ENCODE measurements around the gene TMEM129. TPM values are rescaled to one million over a fixed set of nuclear protein-coding genes. Genes with fewer than 3 reads are reported as not detected.

Gene TMEM129
- total and polyA plus RNA-seq, 10 of the 15 experiments (the other 5 are each of a cell fraction or from before 2014, with no cell fraction given) = 0.19 to 24.9 (median 13.2) TPM

- BruUV-seq (replicated peaks) = no TSS peak
- no peaks in the 10 kb centered on the region for H3K4me1 ChIP-seq (ENCODE audit: control insufficient read depth, insufficient read depth, low read length)
- intact Hi-C loops (cut with micrococcal nuclease; ENCODE audit: unreplicated experiment) (no loop called here), in situ Hi-C loops (cut with MboI) (no loop called here)
- H2AFZ ChIP-seq (ENCODE audit: control insufficient read depth, low read depth, low read length) = no peak overlapping the region
- H3K79me2 ChIP-seq (ENCODE audit: control insufficient read depth, insufficient read depth, low read length) = no peaks in the 10 kb centered on the region
- ATAC-seq (no peak), DNase-seq (ENCODE audit: low read depth, low spot score) (no peak), FAIRE-seq (no peak)
- no peak for TF ChIP-seq RAD21 (IDR thresholded peaks at IDR 0.05; ENCODE audit: insufficient read depth, low read depth, low read length)
- TF ChIP-seq, protein P1, sequence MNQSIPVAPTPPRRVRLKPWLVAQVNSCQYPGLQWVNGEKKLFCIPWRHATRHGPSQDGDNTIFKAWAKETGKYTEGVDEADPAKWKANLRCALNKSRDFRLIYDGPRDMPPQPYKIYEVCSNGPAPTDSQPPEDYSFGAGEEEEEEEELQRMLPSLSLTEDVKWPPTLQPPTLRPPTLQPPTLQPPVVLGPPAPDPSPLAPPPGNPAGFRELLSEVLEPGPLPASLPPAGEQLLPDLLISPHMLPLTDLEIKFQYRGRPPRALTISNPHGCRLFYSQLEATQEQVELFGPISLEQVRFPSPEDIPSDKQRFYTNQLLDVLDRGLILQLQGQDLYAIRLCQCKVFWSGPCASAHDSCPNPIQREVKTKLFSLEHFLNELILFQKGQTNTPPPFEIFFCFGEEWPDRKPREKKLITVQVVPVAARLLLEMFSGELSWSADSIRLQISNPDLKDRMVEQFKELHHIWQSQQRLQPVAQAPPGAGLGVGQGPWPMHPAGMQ (IDR thresholded peaks at IDR 0.05; ENCODE audit: borderline replicate concordance) = no peak
- no peak for TF ChIP-seq SUPT20H (IDR thresholded peaks at IDR 0.05; ENCODE audit: borderline replicate concordance, control insufficient read depth, low read depth, low read length)
- no peak for TF ChIP-seq SIX5 (IDR thresholded peaks at IDR 0.05; ENCODE audit: low read depth, low read length, severe bottlenecking)
- TF ChIP-seq POU2F2 (IDR thresholded peaks at IDR 0.05; ENCODE audit: borderline replicate concordance, low read depth, low read length) = no peak
- no peak for TF ChIP-seq KLF5 (IDR thresholded peaks at IDR 0.05; ENCODE audit: partially characterized antibody)
- TF ChIP-seq NFIC (IDR thresholded peaks at IDR 0.05; ENCODE audit: low read depth, low read length) = no peak
- TF ChIP-seq, protein P2, sequence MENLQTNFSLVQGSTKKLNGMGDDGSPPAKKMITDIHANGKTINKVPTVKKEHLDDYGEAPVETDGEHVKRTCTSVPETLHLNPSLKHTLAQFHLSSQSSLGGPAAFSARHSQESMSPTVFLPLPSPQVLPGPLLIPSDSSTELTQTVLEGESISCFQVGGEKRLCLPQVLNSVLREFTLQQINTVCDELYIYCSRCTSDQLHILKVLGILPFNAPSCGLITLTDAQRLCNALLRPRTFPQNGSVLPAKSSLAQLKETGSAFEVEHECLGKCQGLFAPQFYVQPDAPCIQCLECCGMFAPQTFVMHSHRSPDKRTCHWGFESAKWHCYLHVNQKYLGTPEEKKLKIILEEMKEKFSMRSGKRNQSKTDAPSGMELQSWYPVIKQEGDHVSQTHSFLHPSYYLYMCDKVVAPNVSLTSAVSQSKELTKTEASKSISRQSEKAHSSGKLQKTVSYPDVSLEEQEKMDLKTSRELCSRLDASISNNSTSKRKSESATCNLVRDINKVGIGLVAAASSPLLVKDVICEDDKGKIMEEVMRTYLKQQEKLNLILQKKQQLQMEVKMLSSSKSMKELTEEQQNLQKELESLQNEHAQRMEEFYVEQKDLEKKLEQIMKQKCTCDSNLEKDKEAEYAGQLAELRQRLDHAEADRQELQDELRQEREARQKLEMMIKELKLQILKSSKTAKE (IDR thresholded peaks at IDR 0.05; ENCODE audit: low read depth, poor library complexity, severe bottlenecking) = no peak
- no peak for TF ChIP-seq CEBPB (IDR thresholded peaks at IDR 0.05; ENCODE audit: borderline replicate concordance in 1 of 2, low read depth in 2 of 2, low read length in 2 of 2)
- TF ChIP-seq BRCA1 (IDR thresholded peaks at IDR 0.05; ENCODE audit: low read depth, low read length) = no peak
- TF ChIP-seq MXI1 (IDR thresholded peaks at IDR 0.05; ENCODE audit: low read depth, low read length) = no peak
- TF ChIP-seq SREBF2 (IDR thresholded peaks at IDR 0.05; ENCODE audit: low read length) = no peak
- TF ChIP-seq CBX5 (IDR thresholded peaks at IDR 0.05; ENCODE audit: low read depth) = no peak
- TF ChIP-seq, protein P3, sequence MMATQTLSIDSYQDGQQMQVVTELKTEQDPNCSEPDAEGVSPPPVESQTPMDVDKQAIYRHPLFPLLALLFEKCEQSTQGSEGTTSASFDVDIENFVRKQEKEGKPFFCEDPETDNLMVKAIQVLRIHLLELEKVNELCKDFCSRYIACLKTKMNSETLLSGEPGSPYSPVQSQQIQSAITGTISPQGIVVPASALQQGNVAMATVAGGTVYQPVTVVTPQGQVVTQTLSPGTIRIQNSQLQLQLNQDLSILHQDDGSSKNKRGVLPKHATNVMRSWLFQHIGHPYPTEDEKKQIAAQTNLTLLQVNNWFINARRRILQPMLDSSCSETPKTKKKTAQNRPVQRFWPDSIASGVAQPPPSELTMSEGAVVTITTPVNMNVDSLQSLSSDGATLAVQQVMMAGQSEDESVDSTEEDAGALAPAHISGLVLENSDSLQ (IDR thresholded peaks at IDR 0.05) = no peak
- H3K9me3 ChIP-seq (replicated peaks; ENCODE audit: control insufficient read depth, insufficient read depth, low read length) = no peaks in the 10 kb centered on the region
- no peaks in the 10 kb centered on the region for H3K27me3 ChIP-seq (replicated peaks in 1 of 2; ENCODE audit: control insufficient read depth in 2 of 2, insufficient read depth in 2 of 2, low read length in 1 of 2)
- H3K36me3 ChIP-seq (ENCODE audit: control insufficient read depth in 2 of 2, insufficient read depth in 2 of 2, low read length in 1 of 2) = no peaks in the 10 kb centered on the region
- ChIA-PET RAD21 (ENCODE audit: unreplicated experiment) (no interaction called here), SMC1A (ENCODE audit: uncharacterized antibody, unreplicated experiment) (no interaction called here), POLR2A (no interaction called here), CTCF (no interaction called here)
- H3K9ac ChIP-seq (ENCODE audit: control insufficient read depth, insufficient read depth, low read length) = no peak overlapping the region
- no peak overlapping the region for H3K4me2 ChIP-seq (ENCODE audit: control insufficient read depth, insufficient read depth)
- H3K4me3 ChIP-seq = no peak overlapping the region
- H3K27ac ChIP-seq (ENCODE audit: control insufficient read depth, insufficient read depth) = no peak overlapping the region
- WGBS (ENCODE audit: insufficient coverage, insufficient replicate concordance, low lambda C conversion rate, missing lambda C conversion rate) = 76% methylated on average over 11 of the region's 11 CpGs
- no peaks in the 10 kb centered on the region for H4K20me1 ChIP-seq (ENCODE audit: control insufficient read depth, insufficient read depth)
These were observed 50.8 kb downstream of the TMEM129 start for GRCh38 chr4:1670279-1670678.

Data from GM12878 (cell line).